HG02973 (cell line): ENCODE measurements around the gene STAMBP.
"Not testable (repeated sequence)": the region's sequence is repeated elsewhere in the genome, so short reads cannot be mapped to it uniquely, and the experiment has no call there.

Source experiments
- ATAC-seq: cut with Tn5 transposase; IDR thresholded peaks from one replicate; pipeline ENCODE4 v1.9.1; 2021; ENCODE audit warnings: moderate library complexity; ENCODE audit not compliant: unreplicated experiment

Gene STAMBP

DNA sequence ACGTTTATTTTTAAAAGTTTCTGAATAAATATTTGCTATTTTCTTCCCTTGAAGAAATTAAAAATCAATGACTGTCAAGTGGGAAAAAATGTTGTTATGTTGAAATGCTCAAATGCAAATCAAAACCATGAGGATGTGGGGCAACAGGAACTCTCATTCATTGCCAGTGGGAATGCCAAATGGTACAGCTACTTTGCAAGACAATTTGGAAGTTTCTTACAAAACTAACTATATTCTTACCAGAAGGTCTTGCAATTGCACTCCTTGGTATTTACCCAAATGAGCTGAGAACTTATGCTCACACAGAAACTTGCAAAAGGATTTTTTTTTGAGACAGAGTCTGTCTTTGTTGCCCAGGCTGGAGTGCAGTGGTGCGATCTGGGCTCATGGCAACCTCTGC, 56.6 kb downstream of the STAMBP start:
- no peak for ATAC-seq

- no peak for ATAC-seq
These were observed 57.6 kb downstream of the STAMBP start for GRCh38 chr2:73886357-73886756.

GRCh38 chr2:73887596-73888353, 59.0 kb downstream of the STAMBP start:
- ATAC-seq: not testable (repeated sequence)

DNA sequence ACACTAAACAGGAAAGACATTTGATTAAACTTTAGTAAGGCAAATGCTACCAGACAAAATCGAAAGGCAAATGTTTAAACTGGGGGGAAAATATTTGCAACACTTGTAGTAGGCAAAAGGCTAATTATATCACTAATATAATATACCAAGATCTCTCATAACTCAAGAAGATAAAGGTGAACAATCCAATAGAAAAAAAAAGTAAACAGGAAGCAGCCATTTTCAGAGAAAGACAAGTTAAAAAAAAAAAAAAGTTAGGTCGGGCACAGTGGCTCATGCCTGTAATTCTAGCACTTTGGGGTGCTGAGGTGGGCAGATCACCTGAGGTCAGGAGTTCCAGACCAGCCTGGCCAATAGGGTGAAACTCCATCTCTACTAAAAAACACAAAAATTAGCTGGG, 59.6 kb downstream of the STAMBP start:
- ATAC-seq: no peak

GRCh38 chr2:73889206-73889605, 60.4 kb downstream of the STAMBP start:
- ATAC-seq: no peak

- no peak for ATAC-seq
These were observed 61.7 kb downstream of the STAMBP start for GRCh38 chr2:73890301-73891092.

- ATAC-seq: no peak
These were observed 62.6 kb downstream of the STAMBP start for GRCh38 chr2:73891276-73891901.

DNA sequence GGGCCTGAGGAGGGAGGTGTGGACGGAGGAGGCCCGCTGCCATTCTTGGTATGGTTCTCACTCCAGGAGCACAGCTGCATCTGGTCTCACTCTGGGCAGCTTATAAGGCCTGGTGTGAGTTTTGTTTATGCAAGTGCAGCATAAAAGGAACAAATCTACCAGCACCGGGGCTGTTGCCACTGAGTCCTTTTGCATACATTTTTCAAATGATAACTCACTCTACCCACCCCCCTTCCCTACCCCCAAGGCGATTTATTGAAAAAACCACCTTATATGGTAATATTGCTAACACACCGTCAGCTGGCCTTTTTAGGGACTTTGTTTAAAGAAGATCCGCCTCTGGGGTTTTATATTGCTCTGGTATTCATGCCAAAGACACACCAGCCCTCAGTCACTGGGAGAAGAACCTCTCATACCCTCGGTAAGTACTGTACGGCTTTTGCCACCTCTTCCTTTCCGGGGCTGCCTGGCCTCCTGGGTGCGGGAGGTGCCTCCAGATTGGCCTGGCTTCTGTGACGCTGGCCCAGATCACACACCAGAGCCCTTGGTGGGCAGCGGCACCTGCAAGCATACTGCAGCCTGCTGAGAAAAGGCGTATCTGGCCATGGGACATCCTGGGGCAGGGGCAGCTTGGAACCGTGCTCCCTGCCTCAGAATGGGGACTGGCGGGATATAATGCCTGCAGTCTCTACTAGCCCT, 64.0 kb downstream of the STAMBP start, which contains the start of gene ACTG2:
Gene ACTG2, plus strand, starts transcription at position 378 of the 699 bp plus-strand sequence. CDS start 8,304 bp downstream, outside the sequence.
- no peak for ATAC-seq

- no peak for ATAC-seq
These were observed 65.2 kb downstream of the STAMBP start for GRCh38 chr2:73893764-73894474.

GRCh38 chr2:73894475-73894850, 65.7 kb downstream of the STAMBP start:
- ATAC-seq: no peak

GRCh38 chr2:73894877-73895276, 66.1 kb downstream of the STAMBP start:
- no peak for ATAC-seq

DNA sequence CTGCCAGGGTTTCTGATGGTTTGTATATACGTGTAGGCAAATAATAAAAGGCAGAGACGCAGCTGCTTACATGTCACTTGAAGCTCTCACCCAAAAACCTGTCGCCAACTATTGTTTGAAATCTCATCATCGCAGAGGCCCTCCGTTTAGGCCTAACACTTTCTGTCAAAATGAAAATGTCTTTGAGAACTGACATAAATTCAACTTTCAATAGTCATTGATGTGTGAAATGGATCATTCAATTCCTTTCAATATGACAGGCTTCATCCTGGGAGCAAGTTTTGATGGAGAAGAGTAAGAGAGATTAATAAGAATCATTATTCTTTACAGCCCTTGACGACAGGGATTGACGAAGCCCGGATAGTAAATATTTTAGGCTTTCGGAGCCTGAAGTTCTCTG, 66.7 kb downstream of the STAMBP start:
- no peak for ATAC-seq

DNA sequence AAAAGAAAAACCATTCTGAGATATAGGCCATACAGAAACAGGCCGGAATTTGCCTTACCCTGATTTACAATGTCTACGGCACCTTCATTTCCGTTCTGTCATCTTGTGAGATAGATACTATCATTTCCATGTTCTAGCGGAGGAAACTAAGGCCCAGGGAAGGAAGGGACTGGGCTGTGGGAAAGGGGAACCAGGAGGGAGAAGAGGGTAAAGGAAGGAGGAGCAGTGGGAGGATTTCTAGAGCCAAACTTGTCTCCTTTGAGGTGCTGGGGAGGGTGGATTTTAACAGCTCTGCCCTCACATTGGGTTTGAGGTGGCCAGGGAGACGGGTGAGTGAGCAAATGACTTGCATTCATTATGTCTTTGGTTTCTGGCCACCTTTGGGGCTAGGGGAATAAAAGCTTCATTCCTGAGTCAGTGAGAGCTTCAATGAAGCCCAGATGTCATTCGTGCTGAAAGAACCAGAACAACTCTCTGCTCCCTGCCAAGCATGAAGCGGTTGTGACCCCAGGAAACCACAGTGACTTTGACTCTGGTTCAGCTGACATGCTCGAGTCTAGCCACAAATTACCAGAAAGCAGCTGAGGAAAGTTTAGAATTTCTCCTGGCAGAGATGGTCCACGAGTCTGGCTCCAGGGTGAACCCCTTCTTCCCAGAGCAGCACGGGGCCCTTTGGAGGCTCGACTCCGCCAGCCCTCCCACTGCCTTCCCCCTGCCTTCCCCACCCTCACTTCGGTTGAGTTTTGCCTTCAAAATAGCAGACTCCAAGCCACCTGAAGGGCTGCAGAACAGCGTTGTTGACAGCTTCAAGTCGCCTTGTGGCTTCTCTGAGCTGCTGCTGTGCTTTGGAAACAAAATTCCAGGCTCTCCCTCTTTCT, 67.8 kb downstream of the STAMBP start:
- ATAC-seq: no peak

GRCh38 chr2:73897240-73897583, 68.5 kb downstream of the STAMBP start:
- ATAC-seq: no peak

- ATAC-seq: no peak
These were observed 69.2 kb downstream of the STAMBP start for GRCh38 chr2:73897934-73898333.

DNA sequence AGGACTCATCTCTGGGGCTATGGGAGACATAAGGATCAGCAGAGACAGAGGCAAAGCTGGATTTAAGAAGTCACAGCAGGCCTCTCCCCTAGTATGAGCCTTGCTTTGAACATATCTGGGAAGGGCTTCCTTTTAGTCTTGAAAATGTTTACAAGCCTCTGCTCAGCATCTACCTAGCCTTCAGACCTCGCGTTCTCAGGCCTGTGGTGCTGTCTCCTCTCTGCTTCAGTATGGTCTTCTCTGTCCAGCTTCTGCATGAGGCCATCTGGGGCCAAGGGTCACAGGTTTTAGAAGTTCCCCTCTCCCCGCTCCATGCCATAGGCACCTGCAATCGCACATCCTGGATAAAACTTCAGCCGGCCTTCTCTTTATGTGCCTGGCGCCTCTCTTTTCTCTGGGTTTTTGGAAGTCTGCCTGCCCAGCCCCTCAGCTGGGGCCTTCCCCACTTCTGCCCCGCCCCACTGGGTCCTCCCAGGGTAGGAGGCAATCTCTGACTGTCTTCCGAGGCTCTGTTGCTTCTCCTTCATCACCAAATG, 71.1 kb downstream of the STAMBP start:
- ATAC-seq: no peak

DNA sequence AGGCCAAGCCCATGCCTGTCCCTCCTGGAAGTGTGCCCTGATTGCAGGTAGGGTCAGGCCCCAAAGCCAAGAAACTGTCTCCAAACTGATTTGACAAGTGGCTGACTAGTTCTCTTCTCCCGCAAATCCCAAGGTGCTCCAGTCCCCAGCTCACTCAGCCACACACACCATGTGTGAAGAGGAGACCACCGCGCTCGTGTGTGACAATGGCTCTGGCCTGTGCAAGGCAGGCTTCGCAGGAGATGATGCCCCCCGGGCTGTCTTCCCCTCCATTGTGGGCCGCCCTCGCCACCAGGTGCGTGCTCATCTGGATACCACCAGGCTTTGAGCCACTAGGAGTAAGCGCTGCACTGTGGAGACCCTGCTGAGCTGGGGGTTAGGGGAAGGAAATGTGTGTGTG, 72.4 kb downstream of the STAMBP start:
- no peak for ATAC-seq

GRCh38 chr2:73902284-73902683, 73.5 kb downstream of the STAMBP start:
- ATAC-seq: no peak

DNA sequence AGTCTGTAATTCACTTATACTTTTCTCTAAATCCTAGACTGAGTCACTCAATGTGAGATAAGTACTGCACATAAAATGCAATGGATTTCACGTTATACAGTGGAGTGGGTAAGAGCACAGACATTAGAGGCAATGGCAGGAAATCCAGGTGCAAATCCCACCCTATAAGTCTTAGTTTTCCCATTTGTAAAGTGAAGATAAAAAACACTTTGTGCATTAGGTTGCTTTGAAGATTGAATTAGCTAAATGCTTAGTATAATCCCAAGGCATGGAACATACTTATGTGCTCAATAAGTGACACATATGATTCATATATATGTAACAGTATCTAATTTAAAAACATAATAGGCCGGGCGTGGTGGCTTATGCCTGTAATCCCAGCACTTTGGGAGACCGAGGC, 74.6 kb downstream of the STAMBP start:
- no peak for ATAC-seq
